Measurements from ENCODE around the gene IL1R2. TPM values are rescaled to one million over a fixed set of nuclear protein-coding genes. Genes with fewer than 3 reads are reported as not detected.
A peak's percentile ranks its signal among the peaks of the same experiment; 100 is the strongest.

Gene IL1R2
- total and polyA plus RNA-seq, 2 of the 13 experiments (the other 11 are each of a cell fraction or from before 2014, with no cell fraction given): 3.6 to 7.3 TPM

- TF ChIP-seq ZNF609 (CRISPR knock-in tag; IDR thresholded peaks at IDR 0.05; ENCODE audit: borderline replicate concordance) (peak; percentile 98), KAT2B (IDR thresholded peaks at IDR 0.05; ENCODE audit: borderline replicate concordance, low read depth, low read length) (no peak), PCBP1 (IDR thresholded peaks at IDR 0.05; ENCODE audit: borderline replicate concordance, low read depth, low read length) (no peak), CEBPG (CRISPR knock-in tag; IDR thresholded peaks at IDR 0.05) (peak; percentile 73), NR3C1 (CRISPR knock-in tag; IDR thresholded peaks at IDR 0.05) (no peak), ZNF569 (CRISPR knock-in tag; IDR thresholded peaks at IDR 0.05; ENCODE audit: borderline replicate concordance) (no peak), ZNF260 (CRISPR knock-in tag; IDR thresholded peaks at IDR 0.05; ENCODE audit: borderline replicate concordance, low read depth) (no peak), ZNF34 (CRISPR knock-in tag; IDR thresholded peaks at IDR 0.05; ENCODE audit: borderline replicate concordance) (peak; percentile 92; the same call in 1 of the 2 replicates), WIZ (CRISPR knock-in tag; IDR thresholded peaks at IDR 0.05) (peak; percentile 87; the same call in 1 of the 2 replicates), GMEB2 (CRISPR knock-in tag; IDR thresholded peaks at IDR 0.05; ENCODE audit: low read depth) (no peak), RFXANK (CRISPR knock-in tag; IDR thresholded peaks at IDR 0.05) (peak; percentile 90), SSRP1 (CRISPR knock-in tag; IDR thresholded peaks at IDR 0.05) (no peak), TBL1XR1 (IDR thresholded peaks at IDR 0.05; ENCODE audit: borderline replicate concordance, low read length, partially characterized antibody) (peak; percentile 86), XBP1 (CRISPR knock-in tag; IDR thresholded peaks at IDR 0.05) (no peak), TEAD3 (CRISPR knock-in tag; optimal IDR thresholded peaks at IDR 0.05; ENCODE audit: borderline replicate concordance) (peak; percentile 72), IRX3 (CRISPR knock-in tag; IDR thresholded peaks at IDR 0.05; ENCODE audit: borderline replicate concordance, low read depth) (no peak), ATF5 (CRISPR knock-in tag; IDR thresholded peaks at IDR 0.05; ENCODE audit: low read depth) (no peak), ZNF101 (CRISPR knock-in tag; IDR thresholded peaks at IDR 0.05; ENCODE audit: borderline replicate concordance, low read depth) (no peak), MTERF4 (CRISPR knock-in tag; IDR thresholded peaks at IDR 0.05) (no peak; the same call in 1 of the 2 replicates), HHEX (CRISPR knock-in tag; IDR thresholded peaks at IDR 0.05) (peak; percentile 89), ZNF207 (IDR thresholded peaks at IDR 0.05; ENCODE audit: borderline replicate concordance) (no peak)
Observed at GRCh38 chr2:102057502-102058292, 65.9 kb downstream of the IL1R2 start (continued).
